ENCODE results near the gene RPTOR.

DNA sequence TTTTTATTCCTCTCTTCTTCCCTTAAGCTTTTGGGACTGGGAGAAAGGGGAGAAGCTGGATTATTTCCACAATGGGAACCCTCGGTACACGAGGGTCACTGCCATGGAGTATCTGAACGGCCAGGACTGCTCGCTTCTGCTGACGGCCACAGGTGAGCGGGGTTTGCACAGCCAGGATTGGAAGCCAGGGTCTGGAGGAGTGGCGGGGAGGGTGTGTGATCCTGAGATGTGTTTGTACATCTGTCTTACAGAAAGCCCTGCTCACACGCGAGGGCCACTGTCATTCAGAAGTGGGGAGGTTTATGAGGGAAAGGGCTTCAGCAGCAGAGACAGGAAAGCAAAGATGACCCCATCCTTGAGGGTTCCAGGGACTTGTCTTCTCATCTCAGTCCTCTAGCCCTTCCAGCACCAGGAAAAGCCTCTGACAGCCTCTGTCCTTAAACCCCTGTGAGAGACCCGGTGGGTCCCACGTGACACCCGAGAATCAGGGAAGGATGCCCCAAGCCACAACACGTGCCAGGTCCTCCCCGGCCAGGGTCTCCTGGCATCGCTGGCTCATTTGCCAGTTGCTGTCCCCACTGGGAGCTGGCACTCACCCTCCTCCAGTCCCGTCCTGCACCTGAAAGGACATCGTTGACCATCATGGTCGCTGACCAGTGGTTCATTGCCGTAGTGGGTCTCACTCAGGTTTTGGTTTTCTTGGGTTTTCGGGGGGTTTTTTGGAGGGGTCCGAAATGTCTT is 402.7 kb downstream of the RPTOR start:
- TF ChIP-seq POLR2A (IDR thresholded peaks at IDR 0.05; ENCODE audit: low read depth, low read length) (no peak), POLR2AphosphoS5 (IDR thresholded peaks at IDR 0.05; ENCODE audit: low read depth, low read length) (no peak), TAF1 (IDR thresholded peaks at IDR 0.05; ENCODE audit: low read depth, low read length) (no peak), PAX5 (IDR thresholded peaks at IDR 0.05; ENCODE audit: insufficient read depth, low read length, severe bottlenecking) (no peak), SPI1 (IDR thresholded peaks at IDR 0.05; ENCODE audit: low read depth, low read length) (no peak), POU2F2 (IDR thresholded peaks at IDR 0.05; ENCODE audit: low read depth, low read length) (no peak)

Data from GM12891 (cell line).